HEK293 (cell line): ENCODE measurements around the gene HEPACAM.

Experiments
- CTCF ChIA-PET: fragments of 350-600 bp; formaldehyde crosslinking; extraction: SDS; loops from one replicate; lab custom pipeline; 2021; ENCODE audit warnings: antibody characterized with exemption; lab: Yijun Ruan, JAX
- POLR2A ChIA-PET: fragments of 300-600 bp; formaldehyde crosslinking; extraction: SDS; loops from one replicate; lab custom pipeline; 2020; ENCODE audit warnings: antibody characterized with exemption, inconsistent platforms; lab: Yijun Ruan, JAX
- H3K27ac ChIP-seq: fragments of 200-500 bp; sonication (Bioruptor generic); 2 replicates; pipeline ENCODE4 v1.5.1; 2014; ENCODE audit warnings: low read depth, low read length, control low read depth, inconsistent platforms; ENCODE audit errors: extremely low read depth
- H3K36me3 ChIP-seq, 2 experiments: fragments of 200-500 bp in 1 of 2; sonication (Bioruptor generic) in 1 of 2; 1 replicate in 1 of 2; 2 replicates in 1 of 2; pipeline ENCODE4 v1.5.1; 2014 to 2017; ENCODE audit warnings: inconsistent platforms in 2 of 2, low read length in 2 of 2; ENCODE audit not compliant: control insufficient read depth in 2 of 2, insufficient read depth in 1 of 2
- H3K4me1 ChIP-seq: fragments of 200-500 bp; sonication (Bioruptor generic); 2 replicates; pipeline ENCODE4 v1.5.1; 2014; ENCODE audit warnings: mild to moderate bottlenecking, low read length, inconsistent platforms; ENCODE audit not compliant: control insufficient read depth, insufficient read depth
- H3K4me3 ChIP-seq: 2 replicates; pipeline ENCODE4 v1.5.1; 2011; ENCODE audit warnings: low read depth, mild to moderate bottlenecking, control low read depth, low read length, moderate library complexity
- H3K9me3 ChIP-seq: fragments of 200-500 bp; sonication (Bioruptor generic); 2 replicates; pipeline ENCODE4 v1.5.1; 2014; ENCODE audit warnings: low read depth, low read length, inconsistent platforms; ENCODE audit not compliant: control insufficient read depth, insufficient read depth
- ATF2 ChIP-seq: fragments of 450-650 bp; formaldehyde crosslinking; IDR thresholded peaks from 2 replicates; pipeline ENCODE4 v1.5.1; 2016; ENCODE audit warnings: missing biosample characterization, missing genetic modification characterization, low read depth
- KLF10 ChIP-seq: fragments of 450-650 bp; IDR thresholded peaks from 2 replicates; pipeline ENCODE4 v1.5.1; 2018; ENCODE audit warnings: missing biosample characterization, mild to moderate bottlenecking, missing genetic modification characterization
- KLF9 ChIP-seq: fragments of 450-650 bp; formaldehyde crosslinking; IDR thresholded peaks from 2 replicates; pipeline ENCODE4 v1.5.1; 2016; ENCODE audit warnings: missing biosample characterization, missing genetic modification characterization, low read depth
- MYNN ChIP-seq: fragments of 450-650 bp; formaldehyde crosslinking; IDR thresholded peaks from 2 replicates; pipeline ENCODE4 v1.5.1; 2016; ENCODE audit warnings: missing biosample characterization, missing genetic modification characterization, borderline replicate concordance
- OVOL3 ChIP-seq: fragments of 450-650 bp; formaldehyde crosslinking; IDR thresholded peaks from 2 replicates; pipeline ENCODE4 v1.5.1; 2016; ENCODE audit warnings: missing biosample characterization, missing genetic modification characterization
- ZBTB21 ChIP-seq: fragments of 450-650 bp; formaldehyde crosslinking; IDR thresholded peaks from 2 replicates; pipeline ENCODE4 v1.5.1; 2017; ENCODE audit warnings: missing biosample characterization, missing genetic modification characterization
- ZBTB26 ChIP-seq: fragments of 450-650 bp; formaldehyde crosslinking; optimal IDR thresholded peaks from 2 replicates; pipeline ENCODE3; 2016; ENCODE audit warnings: missing biosample characterization, mild to moderate bottlenecking, missing genetic modification characterization
- ZFHX2 ChIP-seq: fragments of 450-650 bp; formaldehyde crosslinking; conservative IDR thresholded peaks from 2 replicates; pipeline ENCODE4 v1.5.1; 2016; ENCODE audit warnings: missing biosample characterization, missing genetic modification characterization
- ZNF121 ChIP-seq: fragments of 450-650 bp; formaldehyde crosslinking; IDR thresholded peaks from 2 replicates; pipeline ENCODE4 v1.5.1; 2016; ENCODE audit warnings: missing biosample characterization, missing genetic modification characterization
- ZNF169 ChIP-seq: fragments of 450-650 bp; formaldehyde crosslinking; IDR thresholded peaks from 2 replicates; pipeline ENCODE4 v1.5.1; 2016; ENCODE audit warnings: missing biosample characterization, missing genetic modification characterization
- ZNF280C ChIP-seq: fragments of 450-650 bp; formaldehyde crosslinking; IDR thresholded peaks from 2 replicates; pipeline ENCODE4 v1.5.1; 2016; ENCODE audit warnings: missing biosample characterization, missing genetic modification characterization
- ZNF391 ChIP-seq: fragments of 450-650 bp; formaldehyde crosslinking; IDR thresholded peaks from 2 replicates; pipeline ENCODE4 v1.5.1; 2016; ENCODE audit warnings: low read depth, missing biosample characterization, missing genetic modification characterization, borderline replicate concordance
- ZNF549 ChIP-seq: fragments of 450-650 bp; IDR thresholded peaks from 2 replicates; pipeline ENCODE4 v1.5.1; 2018; ENCODE audit warnings: missing biosample characterization, missing genetic modification characterization, mild to moderate bottlenecking, inconsistent platforms, moderate library complexity
- ZNF555 ChIP-seq: fragments of 450-650 bp; formaldehyde crosslinking; conservative IDR thresholded peaks from 2 replicates; pipeline ENCODE4 v1.5.1; 2017; ENCODE audit warnings: missing biosample characterization, mild to moderate bottlenecking, missing genetic modification characterization, inconsistent platforms
- ZNF639 ChIP-seq: fragments of 450-650 bp; formaldehyde crosslinking; IDR thresholded peaks from 2 replicates; pipeline ENCODE4 v1.5.1; 2016; ENCODE audit warnings: missing biosample characterization, missing genetic modification characterization
- ZNF776 ChIP-seq: fragments of 450-650 bp; formaldehyde crosslinking; IDR thresholded peaks from 2 replicates; pipeline ENCODE4 v1.5.0; 2017; ENCODE audit warnings: missing biosample characterization, missing genetic modification characterization, borderline replicate concordance
- ZSCAN23 ChIP-seq: fragments of 450-650 bp; formaldehyde crosslinking; IDR thresholded peaks from 2 replicates; pipeline ENCODE4 v1.5.1; 2016; ENCODE audit warnings: missing biosample characterization, missing genetic modification characterization
- ZSCAN4 ChIP-seq: fragments of 450-650 bp; formaldehyde crosslinking; IDR thresholded peaks from 2 replicates; pipeline ENCODE4 v1.5.1; 2017; ENCODE audit warnings: missing biosample characterization, missing genetic modification characterization
- TF ChIP-seq, protein P1 (sequence below): fragments of 450-650 bp; formaldehyde crosslinking; IDR thresholded peaks from 2 replicates; pipeline ENCODE4 v1.5.1; 2016; ENCODE audit warnings: missing biosample characterization, missing genetic modification characterization
- TF ChIP-seq, protein P2 (sequence below): fragments of 450-650 bp; formaldehyde crosslinking; IDR thresholded peaks from 2 replicates; pipeline ENCODE4 v1.5.1; 2017; ENCODE audit warnings: missing biosample characterization, missing genetic modification characterization
- TF ChIP-seq, protein P3 (sequence below): fragments of 450-650 bp; formaldehyde crosslinking; IDR thresholded peaks from 2 replicates; pipeline ENCODE4 v1.5.1; 2016; ENCODE audit warnings: missing biosample characterization, missing genetic modification characterization

The HEPACAM gene

DNA sequence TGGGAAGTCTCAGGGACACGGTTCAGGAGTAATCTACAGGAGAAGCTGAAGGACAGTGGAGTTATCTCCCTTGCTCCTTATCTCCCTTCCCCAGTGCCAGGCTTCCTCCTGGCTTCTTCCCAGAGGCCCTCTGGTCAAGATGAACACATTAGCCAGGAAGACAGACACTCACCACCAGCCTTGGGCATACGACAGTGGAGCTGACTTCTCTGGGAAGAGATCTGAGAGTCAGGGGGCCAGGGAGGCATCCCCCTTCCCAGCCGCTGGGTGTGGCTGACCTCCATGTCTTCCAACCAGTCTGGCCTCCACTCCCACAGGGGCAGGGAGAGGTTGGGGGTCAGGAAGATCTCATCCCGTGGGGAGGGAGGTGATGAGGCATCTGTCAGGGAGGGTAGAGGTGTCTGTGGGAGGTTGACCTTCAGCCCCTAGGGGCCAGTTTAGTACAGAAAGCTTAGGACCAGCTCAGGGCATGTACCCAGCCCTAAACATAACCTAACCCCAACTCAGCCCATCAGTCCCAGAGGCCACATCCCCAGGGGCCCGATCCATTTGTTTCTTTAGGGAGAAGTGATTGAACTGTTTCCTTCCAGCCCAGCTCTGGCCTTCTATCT is 50.9 kb downstream of the HEPACAM start (continued):
- TF ChIP-seq OVOL3 (tag by site-specific recombination) (no peak), ZNF391 (no peak), ZBTB26 (tag by site-specific recombination) (no peak), ZBTB21 (tag by site-specific recombination) (no peak), ZFHX2 (no peak)
- TF ChIP-seq, protein P1, sequence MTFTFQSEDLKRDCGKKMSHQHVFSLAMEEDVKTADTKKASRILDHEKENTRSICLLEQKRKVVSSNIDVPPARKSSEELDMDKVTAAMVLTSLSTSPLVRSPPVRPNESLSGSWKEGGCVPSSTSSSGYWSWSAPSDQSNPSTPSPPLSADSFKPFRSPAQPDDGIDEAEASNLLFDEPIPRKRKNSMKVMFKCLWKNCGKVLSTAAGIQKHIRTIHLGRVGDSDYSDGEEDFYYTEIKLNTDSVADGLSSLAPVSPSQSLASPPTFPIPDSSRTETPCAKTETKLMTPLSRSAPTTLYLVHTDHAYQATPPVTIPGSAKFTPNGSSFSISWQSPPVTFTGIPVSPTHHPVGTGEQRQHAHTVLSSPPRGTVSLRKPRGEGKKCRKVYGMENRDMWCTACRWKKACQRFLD (tag by site-specific recombination) = no peak
- TF ChIP-seq, all 188 proteins: peak for 0

DNA sequence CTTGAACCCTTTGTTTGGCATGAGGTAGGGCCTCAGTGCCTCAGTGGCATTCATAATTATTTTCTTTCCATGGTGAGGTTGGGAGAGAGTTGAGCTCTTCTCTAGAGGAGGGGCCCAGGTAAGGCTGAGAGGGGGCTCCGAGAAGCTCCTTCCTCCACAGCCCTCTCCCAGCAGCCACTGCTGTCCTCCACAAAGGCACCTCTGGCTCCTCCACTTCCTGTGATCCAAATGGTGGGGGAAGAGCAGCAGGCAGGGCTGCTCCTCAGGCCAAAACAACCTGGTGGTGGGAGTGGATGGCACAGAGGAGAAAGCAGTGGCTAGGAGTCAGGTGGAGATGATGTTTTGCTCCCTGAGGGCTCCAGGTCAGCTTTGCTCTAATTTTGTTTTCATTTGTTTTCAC is 51.5 kb downstream of the HEPACAM start:
- Histone ChIP-seq H3K36me3 (no peaks in the 10 kb centered on the region), H3K4me3 (no peak overlapping the region), H3K4me1 (no peaks in the 10 kb centered on the region), H3K9me3 (no peaks in the 10 kb centered on the region), H3K27ac (no peak overlapping the region)
- CTCF ChIA-PET = interaction anchor here (0.9 to 1.2 kb wide), 3 partner anchors 8 to 18 kb away, joined by 3 to 5 read pairs (median 4); no protein-coding TSS in a partner anchor
- TF ChIP-seq ZNF639 (tag by site-specific recombination) = no peak
- TF ChIP-seq ZSCAN4 (tag by site-specific recombination) = no peak
- TF ChIP-seq ZNF549 = no peak
- TF ChIP-seq ZNF776 (tag by site-specific recombination) = no peak
- TF ChIP-seq ZNF169 (tag by site-specific recombination) = no peak
- TF ChIP-seq ATF2 (tag by site-specific recombination) = no peak
- no peak for TF ChIP-seq ZNF121 (tag by site-specific recombination)
- no peak for TF ChIP-seq OVOL3 (tag by site-specific recombination)
- no peak for TF ChIP-seq ZSCAN23 (tag by site-specific recombination)
- TF ChIP-seq ZNF280C (tag by site-specific recombination) = no peak
- TF ChIP-seq, protein P2, sequence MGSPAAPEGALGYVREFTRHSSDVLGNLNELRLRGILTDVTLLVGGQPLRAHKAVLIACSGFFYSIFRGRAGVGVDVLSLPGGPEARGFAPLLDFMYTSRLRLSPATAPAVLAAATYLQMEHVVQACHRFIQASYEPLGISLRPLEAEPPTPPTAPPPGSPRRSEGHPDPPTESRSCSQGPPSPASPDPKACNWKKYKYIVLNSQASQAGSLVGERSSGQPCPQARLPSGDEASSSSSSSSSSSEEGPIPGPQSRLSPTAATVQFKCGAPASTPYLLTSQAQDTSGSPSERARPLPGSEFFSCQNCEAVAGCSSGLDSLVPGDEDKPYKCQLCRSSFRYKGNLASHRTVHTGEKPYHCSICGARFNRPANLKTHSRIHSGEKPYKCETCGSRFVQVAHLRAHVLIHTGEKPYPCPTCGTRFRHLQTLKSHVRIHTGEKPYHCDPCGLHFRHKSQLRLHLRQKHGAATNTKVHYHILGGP = no peak
- TF ChIP-seq, protein P3, sequence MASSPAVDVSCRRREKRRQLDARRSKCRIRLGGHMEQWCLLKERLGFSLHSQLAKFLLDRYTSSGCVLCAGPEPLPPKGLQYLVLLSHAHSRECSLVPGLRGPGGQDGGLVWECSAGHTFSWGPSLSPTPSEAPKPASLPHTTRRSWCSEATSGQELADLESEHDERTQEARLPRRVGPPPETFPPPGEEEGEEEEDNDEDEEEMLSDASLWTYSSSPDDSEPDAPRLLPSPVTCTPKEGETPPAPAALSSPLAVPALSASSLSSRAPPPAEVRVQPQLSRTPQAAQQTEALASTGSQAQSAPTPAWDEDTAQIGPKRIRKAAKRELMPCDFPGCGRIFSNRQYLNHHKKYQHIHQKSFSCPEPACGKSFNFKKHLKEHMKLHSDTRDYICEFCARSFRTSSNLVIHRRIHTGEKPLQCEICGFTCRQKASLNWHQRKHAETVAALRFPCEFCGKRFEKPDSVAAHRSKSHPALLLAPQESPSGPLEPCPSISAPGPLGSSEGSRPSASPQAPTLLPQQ = no peak
- TF ChIP-seq ZNF555 (tag by site-specific recombination) = no peak
- TF ChIP-seq MYNN (tag by site-specific recombination) = no peak
- no peak for TF ChIP-seq KLF10 (tag by site-specific recombination)
- no peak for TF ChIP-seq KLF9 (tag by site-specific recombination)
- POLR2A ChIA-PET = interaction anchor here (1.4 kb wide), 1 partner anchor 8 kb away, joined by 6 read pairs; no protein-coding TSS in a partner anchor
